ENCODE data around the gene ACBD6. TPM values are rescaled to one million over a fixed set of nuclear protein-coding genes. Genes with fewer than 3 reads are reported as not detected.

ACBD6 gene
- total and polyA plus RNA-seq, 2 experiments from 2014 or later = 72.2 to 73.9 TPM

GRCh38 chr1:180505732-180506335 is 3.5 kb upstream of the ACBD6 start:
- Histone ChIP-seq H3K27ac (no peak overlapping the region), H3K4me1 (ENCODE audit: low read depth) (peaks cover 11% of the 10 kb centered on the region), H3K36me3 (no peaks in the 10 kb centered on the region), H3K9me3 (ENCODE audit: low read depth) (no peaks in the 10 kb centered on the region), H3K4me3 (no peak overlapping the region), H3K27me3 (no peaks in the 10 kb centered on the region)
- no peak for DNase-seq (ENCODE audit: low read depth in 1 of 2, low spot score in 1 of 2)
- TF ChIP-seq, protein P1, sequence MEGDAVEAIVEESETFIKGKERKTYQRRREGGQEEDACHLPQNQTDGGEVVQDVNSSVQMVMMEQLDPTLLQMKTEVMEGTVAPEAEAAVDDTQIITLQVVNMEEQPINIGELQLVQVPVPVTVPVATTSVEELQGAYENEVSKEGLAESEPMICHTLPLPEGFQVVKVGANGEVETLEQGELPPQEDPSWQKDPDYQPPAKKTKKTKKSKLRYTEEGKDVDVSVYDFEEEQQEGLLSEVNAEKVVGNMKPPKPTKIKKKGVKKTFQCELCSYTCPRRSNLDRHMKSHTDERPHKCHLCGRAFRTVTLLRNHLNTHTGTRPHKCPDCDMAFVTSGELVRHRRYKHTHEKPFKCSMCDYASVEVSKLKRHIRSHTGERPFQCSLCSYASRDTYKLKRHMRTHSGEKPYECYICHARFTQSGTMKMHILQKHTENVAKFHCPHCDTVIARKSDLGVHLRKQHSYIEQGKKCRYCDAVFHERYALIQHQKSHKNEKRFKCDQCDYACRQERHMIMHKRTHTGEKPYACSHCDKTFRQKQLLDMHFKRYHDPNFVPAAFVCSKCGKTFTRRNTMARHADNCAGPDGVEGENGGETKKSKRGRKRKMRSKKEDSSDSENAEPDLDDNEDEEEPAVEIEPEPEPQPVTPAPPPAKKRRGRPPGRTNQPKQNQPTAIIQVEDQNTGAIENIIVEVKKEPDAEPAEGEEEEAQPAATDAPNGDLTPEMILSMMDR (IDR thresholded peaks at IDR 0.05; ENCODE audit: low read depth, low read length) = no peak

DNA sequence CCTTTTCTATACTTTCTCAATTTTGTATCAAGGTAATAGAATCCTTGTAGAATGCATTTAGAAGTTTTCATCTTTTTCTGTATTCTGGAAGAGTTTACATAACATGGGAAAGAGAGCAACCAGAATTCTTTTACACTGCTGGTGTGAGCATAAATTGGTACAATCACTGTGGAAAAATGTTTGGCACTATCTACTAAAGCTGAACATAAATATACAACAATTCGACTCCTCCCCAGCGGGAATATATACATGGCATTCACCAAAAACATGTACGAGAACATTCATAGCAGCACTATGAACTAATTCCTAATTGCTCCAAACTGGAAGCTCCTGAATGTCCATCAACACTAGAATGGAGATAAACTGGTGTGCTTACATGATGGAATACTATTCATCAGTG is 1.8 kb upstream of the ACBD6 start:
- no peaks in the 10 kb centered on the region for H3K27me3 ChIP-seq
- no peak overlapping the region for H3K4me3 ChIP-seq
- TF ChIP-seq, protein P1 (IDR thresholded peaks at IDR 0.05; ENCODE audit: low read depth, low read length) = no peak
- H3K4me1 ChIP-seq (ENCODE audit: low read depth) = peaks cover 11% of the 10 kb centered on the region
- no peaks in the 10 kb centered on the region for H3K9me3 ChIP-seq (ENCODE audit: low read depth)
- no peak overlapping the region for H3K27ac ChIP-seq
- H3K36me3 ChIP-seq = no peaks in the 10 kb centered on the region
- no peak for DNase-seq (ENCODE audit: low read depth in 1 of 2, low spot score in 1 of 2)

- TF ChIP-seq, protein P1 (IDR thresholded peaks at IDR 0.05; ENCODE audit: low read depth, low read length) = no peak
- DNase-seq (ENCODE audit: low read depth in 1 of 2, low spot score in 1 of 2) = peak in 1 of 2 donors; percentile 42
- H3K27me3 ChIP-seq = no peaks in the 10 kb centered on the region
- H3K27ac ChIP-seq = no peak overlapping the region
- peak overlapping the region; percentile 81 for H3K4me3 ChIP-seq
- peaks cover 11% of the 10 kb centered on the region for H3K4me1 ChIP-seq (ENCODE audit: low read depth)
- no peaks in the 10 kb centered on the region for H3K9me3 ChIP-seq (ENCODE audit: low read depth)
- no peaks in the 10 kb centered on the region for H3K36me3 ChIP-seq
Measured at GRCh38 chr1:180503280-180503862, 994 bp upstream of the ACBD6 start.

DNA sequence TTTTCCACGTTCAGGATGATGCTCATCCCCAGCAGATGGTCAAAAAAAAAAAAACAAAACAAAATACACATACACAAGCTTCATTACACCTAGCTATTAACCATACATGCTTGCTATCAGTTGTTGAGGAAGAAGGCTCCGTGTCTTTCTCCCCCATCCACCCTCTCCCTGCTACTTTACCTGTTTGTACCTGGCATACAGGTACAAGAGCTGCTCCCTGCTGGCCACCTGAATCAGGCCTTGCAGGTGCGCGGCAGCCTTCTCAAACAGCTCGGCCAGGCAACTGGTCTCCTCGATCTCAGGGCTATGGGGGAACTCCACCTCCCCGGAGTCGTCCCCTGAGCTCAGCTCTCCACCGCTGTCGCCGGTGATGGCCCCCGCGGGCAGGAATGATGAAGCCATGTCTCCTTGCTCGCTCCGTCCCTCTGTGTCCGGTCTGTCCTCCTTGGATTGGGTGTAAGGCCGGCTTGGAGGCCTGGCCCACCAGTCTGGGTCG is 464 bp downstream of the ACBD6 start:
- no peaks in the 10 kb centered on the region for H3K36me3 ChIP-seq
- no peaks in the 10 kb centered on the region for H3K9me3 ChIP-seq (ENCODE audit: low read depth)
- TF ChIP-seq, protein P1 (IDR thresholded peaks at IDR 0.05; ENCODE audit: low read depth, low read length) = no peak
- peaks cover 11% of the 10 kb centered on the region for H3K4me1 ChIP-seq (ENCODE audit: low read depth)
- peak overlapping the region; percentile 81 for H3K4me3 ChIP-seq
- peak overlapping the region; percentile 93 for H3K27ac ChIP-seq
- H3K27me3 ChIP-seq = no peaks in the 10 kb centered on the region
- DNase-seq (ENCODE audit: low read depth in 1 of 2, low spot score in 1 of 2) = no peak

- H3K4me3 ChIP-seq = no peak overlapping the region
- H3K4me1 ChIP-seq (ENCODE audit: low read depth) = peaks cover 11% of the 10 kb centered on the region
- DNase-seq (ENCODE audit: low read depth in 1 of 2, low spot score in 1 of 2) = no peak
- H3K27ac ChIP-seq = no peak overlapping the region
- H3K9me3 ChIP-seq (ENCODE audit: low read depth) = no peaks in the 10 kb centered on the region
- no peaks in the 10 kb centered on the region for H3K36me3 ChIP-seq
- TF ChIP-seq, protein P1 (IDR thresholded peaks at IDR 0.05; ENCODE audit: low read depth, low read length) = no peak
- no peaks in the 10 kb centered on the region for H3K27me3 ChIP-seq
Measured at GRCh38 chr1:180500689-180501088, 1.7 kb downstream of the ACBD6 start.

Measured in cardiac muscle cell (in vitro differentiated cells and primary cell).